Raji (cell line): ENCODE measurements around the gene TSPAN14.

Experiments
- POLR2A ChIP-seq: IDR thresholded peaks from 2 replicates; pipeline ENCODE4 v1.6.1; 2011; ENCODE audit warnings: low read depth, low read length, control low read depth; ENCODE audit not compliant: insufficient read depth

Gene TSPAN14

GRCh38 chr10:80468806-80469421 lies 14.8 kb downstream of the TSPAN14 start:
- TF ChIP-seq POLR2A: no peak

GRCh38 chr10:80470266-80470665 lies 16.2 kb downstream of the TSPAN14 start:
- TF ChIP-seq POLR2A: no peak

- TF ChIP-seq POLR2A: no peak
These were observed 16.9 kb downstream of the TSPAN14 start for GRCh38 chr10:80471001-80471400.

DNA sequence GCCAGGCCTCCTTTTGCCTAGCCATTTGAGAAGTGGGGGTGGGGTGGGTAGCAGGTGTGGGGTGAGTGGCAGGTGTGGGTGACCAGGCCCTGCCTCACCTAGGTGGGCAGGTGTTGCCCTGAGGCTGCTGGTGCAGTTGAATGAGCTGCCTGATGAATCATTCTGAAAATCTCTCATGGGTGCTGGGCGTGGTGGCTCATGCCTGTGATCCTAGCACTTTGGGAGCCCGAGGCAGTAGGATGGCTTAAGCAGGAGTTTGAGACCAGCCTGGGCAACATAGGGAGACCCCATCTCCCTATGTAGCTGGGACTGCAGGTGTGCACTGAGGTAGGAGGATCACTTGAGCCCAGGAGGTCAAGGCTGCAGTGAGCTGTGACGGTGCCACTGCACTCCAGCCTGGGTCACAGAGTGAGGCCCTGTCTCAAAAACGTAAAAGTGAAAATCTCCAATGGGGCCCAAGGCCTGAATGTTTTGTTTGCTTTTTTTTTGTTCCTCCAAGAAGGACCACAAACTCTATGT lies 17.7 kb downstream of the TSPAN14 start:
- no peak; the same call in 1 of the 2 replicates for TF ChIP-seq POLR2A

- 0 out of 2 replicates have a peak, but pooled peaks have one; percentile 42 for TF ChIP-seq POLR2A
These were observed 18.4 kb downstream of the TSPAN14 start for GRCh38 chr10:80472234-80473095.

- no peak for TF ChIP-seq POLR2A
These were observed 19.1 kb downstream of the TSPAN14 start for GRCh38 chr10:80473096-80473657.

DNA sequence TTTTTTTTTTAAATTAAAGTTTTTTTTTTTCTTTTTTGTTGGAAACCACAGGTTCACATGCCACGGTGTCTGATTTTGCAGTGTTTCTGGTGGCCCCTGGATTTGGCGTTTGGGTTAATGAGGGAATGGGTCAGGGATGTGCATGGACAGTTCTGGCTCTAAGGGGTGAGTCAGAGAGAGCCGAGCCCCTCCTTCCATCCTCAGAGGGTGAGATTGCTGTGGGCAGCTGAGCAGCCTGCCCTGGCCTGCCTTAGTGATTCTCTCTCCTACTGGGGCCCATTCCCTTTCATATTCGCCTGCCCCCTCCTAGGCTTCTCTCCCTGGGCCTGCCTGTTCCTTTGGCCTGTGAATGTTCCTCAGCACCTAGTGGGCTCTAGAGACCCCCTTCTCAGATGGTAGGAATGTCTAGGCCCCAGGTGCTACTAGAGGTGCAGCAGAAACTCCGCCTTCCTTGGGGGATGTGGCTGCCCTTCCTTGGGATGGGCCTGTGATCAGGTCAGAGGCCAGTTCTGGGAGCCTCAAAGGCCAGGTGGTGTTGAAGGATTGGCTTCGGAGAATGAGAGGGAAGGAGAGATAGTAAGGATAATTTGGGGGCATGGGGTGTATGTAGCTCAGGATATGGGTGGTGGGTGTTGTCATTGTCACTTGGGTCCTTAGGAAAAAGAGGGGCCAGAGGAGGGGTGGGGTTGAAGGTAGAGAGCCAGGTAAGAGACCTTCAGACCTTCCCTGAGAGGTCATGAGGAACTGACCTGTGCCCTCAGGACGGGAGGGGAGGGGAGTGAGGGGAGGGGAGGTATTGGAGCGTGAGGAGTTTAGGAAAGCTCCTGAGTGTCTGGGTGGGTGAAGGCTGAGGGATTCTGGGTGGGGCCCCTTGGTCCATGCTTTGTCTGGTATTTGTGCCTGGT lies 19.8 kb downstream of the TSPAN14 start:
- TF ChIP-seq POLR2A: no peak

GRCh38 chr10:80474597-80474910 lies 20.4 kb downstream of the TSPAN14 start:
- no peak for TF ChIP-seq POLR2A

- no peak for TF ChIP-seq POLR2A
These were observed 20.8 kb downstream of the TSPAN14 start for GRCh38 chr10:80474941-80475340.

- no peak for TF ChIP-seq POLR2A
These were observed 22.6 kb downstream of the TSPAN14 start for GRCh38 chr10:80476685-80477084.

GRCh38 chr10:80477813-80478212 lies 23.7 kb downstream of the TSPAN14 start:
- TF ChIP-seq POLR2A: no peak

- TF ChIP-seq POLR2A: no peak
These were observed 26.7 kb downstream of the TSPAN14 start for GRCh38 chr10:80480852-80481251.

GRCh38 chr10:80484243-80484642 lies 30.1 kb downstream of the TSPAN14 start:
- no peak for TF ChIP-seq POLR2A

DNA sequence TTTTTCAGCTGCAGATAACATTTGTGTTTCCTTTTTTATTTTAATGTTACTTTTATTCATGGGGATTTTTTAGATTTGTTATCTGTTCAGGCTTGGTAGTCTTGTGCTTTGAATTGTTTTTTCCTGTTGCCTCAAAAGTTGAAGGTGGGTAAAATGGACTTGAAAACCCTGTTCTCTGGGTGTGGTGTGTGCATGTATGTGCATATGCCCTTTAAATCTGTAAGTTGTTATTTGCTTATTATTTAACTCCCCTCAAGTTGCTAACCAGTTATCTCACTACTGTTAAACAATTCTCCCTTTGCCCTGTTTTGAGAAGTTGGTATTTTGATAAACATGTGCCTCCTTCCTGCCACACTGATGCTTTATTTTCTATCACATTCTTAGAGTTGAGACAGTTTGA lies 30.6 kb downstream of the TSPAN14 start:
- TF ChIP-seq POLR2A: no peak
